GM12891 (cell line): ENCODE results near the gene MSANTD2.

Source experiments
- POLR2A ChIP-seq: IDR thresholded peaks from 2 replicates; pipeline ENCODE4 v1.6.1; 2011; ENCODE audit warnings: low read depth, low read length, control low read depth
- TAF1 ChIP-seq: IDR thresholded peaks from 2 replicates; pipeline ENCODE4 v1.6.1; 2011; ENCODE audit warnings: low read depth, low read length, control low read depth

GRCh38 chr11:124801014-124801413, 808 bp upstream of the MSANTD2 start:
- no peak for TF ChIP-seq TAF1
- TF ChIP-seq POLR2A, result no peak
